NT2/D1 (cell line): ENCODE results near the gene WASHC4.

Experiments
- DNase-seq: peaks from one replicate; pipeline ENCODE4 v3.0.0-alpha.2; 2011; ENCODE audit warnings: low read depth, low spot score
- H3K27me3 ChIP-seq: 2 replicates; pipeline ENCODE4 v1.6.0; 2011; ENCODE audit warnings: mild to moderate bottlenecking; ENCODE audit not compliant: insufficient read length, insufficient read depth
- H3K36me3 ChIP-seq: 2 replicates; pipeline ENCODE4 v1.6.1; 2011; ENCODE audit warnings: mild to moderate bottlenecking, low read length, mixed read lengths; ENCODE audit not compliant: insufficient read depth, insufficient read length
- H3K4me1 ChIP-seq: 2 replicates; pipeline ENCODE4 v1.5.1; 2011; ENCODE audit not compliant: insufficient read depth, insufficient read length
- H3K4me3 ChIP-seq: 2 replicates; pipeline ENCODE4 v1.5.1; 2011; ENCODE audit warnings: low read depth; ENCODE audit not compliant: insufficient read length
- H3K9ac ChIP-seq: 2 replicates; pipeline ENCODE4 v1.6.0; 2011; ENCODE audit warnings: low read depth; ENCODE audit not compliant: insufficient read length
- H3K9me3 ChIP-seq: 2 replicates; pipeline ENCODE4 v1.5.1; 2011; ENCODE audit warnings: mild to moderate bottlenecking, low read length; ENCODE audit not compliant: insufficient read depth
- SUZ12 ChIP-seq: IDR thresholded peaks from 2 replicates; pipeline ENCODE4 v1.6.1; 2011; ENCODE audit not compliant: insufficient read length, insufficient read depth; ENCODE audit errors: extremely low read depth
- YY1 ChIP-seq: IDR thresholded peaks from 2 replicates; pipeline ENCODE4 v1.6.1; 2011; ENCODE audit not compliant: insufficient read length, insufficient read depth
- ZNF274 ChIP-seq: IDR thresholded peaks from 2 replicates; pipeline ENCODE4 v1.6.1; 2011; ENCODE audit warnings: mild to moderate bottlenecking, low read depth, low read length

The WASHC4 gene

GRCh38 chr12:105071981-105072380 lies 35.5 kb upstream of the WASHC4 start:
- Histone ChIP-seq H3K36me3 (peaks cover 3% of the 10 kb centered on the region), H3K9ac (no peak overlapping the region), H3K4me3 (no peak overlapping the region), H3K27me3 (no peaks in the 10 kb centered on the region), H3K4me1 (no peaks in the 10 kb centered on the region), H3K9me3 (no peaks in the 10 kb centered on the region)
- DNase-seq: no peak
- no peak for TF ChIP-seq SUZ12
- TF ChIP-seq YY1: no peak
- TF ChIP-seq ZNF274: no peak

- Histone ChIP-seq H3K4me1 (no peaks in the 10 kb centered on the region), H3K4me3 (no peak overlapping the region), H3K36me3 (peaks cover 3% of the 10 kb centered on the region), H3K9me3 (no peaks in the 10 kb centered on the region), H3K27me3 (no peaks in the 10 kb centered on the region), H3K9ac (no peak overlapping the region)
- no peak for DNase-seq
- no peak for TF ChIP-seq SUZ12
- TF ChIP-seq YY1: no peak
- TF ChIP-seq ZNF274: no peak
These were observed 34.5 kb upstream of the WASHC4 start for GRCh38 chr12:105072888-105073488.

GRCh38 chr12:105076098-105076497 lies 31.4 kb upstream of the WASHC4 start:
- Histone ChIP-seq H3K36me3 (no peaks in the 10 kb centered on the region), H3K4me1 (no peaks in the 10 kb centered on the region), H3K4me3 (no peak overlapping the region), H3K9ac (no peak overlapping the region), H3K27me3 (no peaks in the 10 kb centered on the region), H3K9me3 (no peaks in the 10 kb centered on the region)
- TF ChIP-seq ZNF274: no peak
- TF ChIP-seq YY1: no peak
- no peak for TF ChIP-seq SUZ12
- DNase-seq: no peak

GRCh38 chr12:105076913-105077312 lies 30.6 kb upstream of the WASHC4 start:
- no peak overlapping the region for H3K4me3 ChIP-seq
- DNase-seq: no peak
- no peaks in the 10 kb centered on the region for H3K9me3 ChIP-seq
- TF ChIP-seq YY1 (no peak), SUZ12 (no peak), ZNF274 (no peak)
- no peaks in the 10 kb centered on the region for H3K4me1 ChIP-seq
- no peaks in the 10 kb centered on the region for H3K27me3 ChIP-seq
- no peak overlapping the region for H3K9ac ChIP-seq
- no peaks in the 10 kb centered on the region for H3K36me3 ChIP-seq

GRCh38 chr12:105077435-105077834 lies 30.1 kb upstream of the WASHC4 start:
- no peak for DNase-seq
- TF ChIP-seq ZNF274: no peak
- no peak for TF ChIP-seq YY1
- no peak for TF ChIP-seq SUZ12
- Histone ChIP-seq H3K4me1 (no peaks in the 10 kb centered on the region), H3K4me3 (no peak overlapping the region), H3K36me3 (no peaks in the 10 kb centered on the region), H3K9ac (no peak overlapping the region), H3K27me3 (peaks cover 5% of the 10 kb centered on the region), H3K9me3 (no peaks in the 10 kb centered on the region)

- Histone ChIP-seq H3K36me3 (no peaks in the 10 kb centered on the region), H3K4me1 (no peaks in the 10 kb centered on the region), H3K9me3 (no peaks in the 10 kb centered on the region), H3K27me3 (peaks cover 20% of the 10 kb centered on the region), H3K9ac (no peak overlapping the region), H3K4me3 (no peak overlapping the region)
- DNase-seq: no peak
- TF ChIP-seq SUZ12: no peak
- TF ChIP-seq YY1: no peak
- no peak for TF ChIP-seq ZNF274
These were observed 28.6 kb upstream of the WASHC4 start for GRCh38 chr12:105078712-105079570.

- no peak for TF ChIP-seq YY1
- TF ChIP-seq SUZ12: no peak
- TF ChIP-seq ZNF274: no peak
- H3K9me3 ChIP-seq: peaks cover 7% of the 10 kb centered on the region
- peak overlapping the region; percentile 23 for H3K9ac ChIP-seq
- H3K36me3 ChIP-seq: no peaks in the 10 kb centered on the region
- no peak overlapping the region for H3K4me3 ChIP-seq
- no peaks in the 10 kb centered on the region for H3K4me1 ChIP-seq
- no peak for DNase-seq
- H3K27me3 ChIP-seq: peaks cover 23% of the 10 kb centered on the region
These were observed 24.5 kb upstream of the WASHC4 start for GRCh38 chr12:105083031-105083430.
